ENCODE results near the gene MOCOS. TPM values are rescaled to one million over a fixed set of nuclear protein-coding genes. Genes with fewer than 3 reads are reported as not detected.
A peak's percentile ranks its signal among the peaks of the same experiment; 100 is the strongest.

The MOCOS gene
- total and polyA plus RNA-seq, 2 of the 13 experiments (the other 11 are each of a cell fraction or from before 2014, with no cell fraction given), result 7.7 to 15.4 TPM

- WGBS (ENCODE audit: low lambda C conversion rate), result 6% methylated on average over 3 of the region's 3 CpGs
- CTCF ChIA-PET (ENCODE audit: low intra/inter-chr PET ratio, low total read pairs), result no interaction called here
- H3K4me1 ChIP-seq (ENCODE audit: insufficient read depth, low read length), result peaks cover 81% of the 10 kb centered on the region
- TF ChIP-seq, protein P1, sequence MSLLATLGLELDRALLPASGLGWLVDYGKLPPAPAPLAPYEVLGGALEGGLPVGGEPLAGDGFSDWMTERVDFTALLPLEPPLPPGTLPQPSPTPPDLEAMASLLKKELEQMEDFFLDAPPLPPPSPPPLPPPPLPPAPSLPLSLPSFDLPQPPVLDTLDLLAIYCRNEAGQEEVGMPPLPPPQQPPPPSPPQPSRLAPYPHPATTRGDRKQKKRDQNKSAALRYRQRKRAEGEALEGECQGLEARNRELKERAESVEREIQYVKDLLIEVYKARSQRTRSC (CRISPR knock-in tag; IDR thresholded peaks at IDR 0.05; ENCODE audit: low read depth), result no peak
- no peak for TF ChIP-seq RBM39 (IDR thresholded peaks at IDR 0.05; ENCODE audit: low read depth, low read length, poor library complexity, severe bottlenecking)
- no peak for TF ChIP-seq ZNF180 (CRISPR knock-in tag; IDR thresholded peaks at IDR 0.05; ENCODE audit: borderline replicate concordance, low read depth)
- no peak for TF ChIP-seq ZNF850 (CRISPR knock-in tag; conservative IDR thresholded peaks at IDR 0.05)
- no peak for TF ChIP-seq ZNF703 (CRISPR knock-in tag; IDR thresholded peaks at IDR 0.05; ENCODE audit: borderline replicate concordance)
- peak in 1 of 2 experiments; percentile 6; a peak in 1 of 4 replicates for TF ChIP-seq EP300 (IDR thresholded peaks at IDR 0.05; ENCODE audit: low read depth in 2 of 2, low read length in 2 of 2)
- TF ChIP-seq EP300 (CRISPR knock-in tag; IDR thresholded peaks at IDR 0.05; ENCODE audit: borderline replicate concordance), result no peak
- no peak for TF ChIP-seq XRCC5 (optimal IDR thresholded peaks at IDR 0.05; ENCODE audit: low read length)
- no peak for TF ChIP-seq MAFK (conservative IDR thresholded peaks at IDR 0.05 in 1 of 2, IDR thresholded peaks at IDR 0.05 in 1 of 2; ENCODE audit: low read length in 2 of 2)
- TF ChIP-seq NR2F6 (IDR thresholded peaks at IDR 0.05), result no peak
- TF ChIP-seq NR2F6 (CRISPR knock-in tag; IDR thresholded peaks at IDR 0.05), result no peak
- TF ChIP-seq, protein P2, sequence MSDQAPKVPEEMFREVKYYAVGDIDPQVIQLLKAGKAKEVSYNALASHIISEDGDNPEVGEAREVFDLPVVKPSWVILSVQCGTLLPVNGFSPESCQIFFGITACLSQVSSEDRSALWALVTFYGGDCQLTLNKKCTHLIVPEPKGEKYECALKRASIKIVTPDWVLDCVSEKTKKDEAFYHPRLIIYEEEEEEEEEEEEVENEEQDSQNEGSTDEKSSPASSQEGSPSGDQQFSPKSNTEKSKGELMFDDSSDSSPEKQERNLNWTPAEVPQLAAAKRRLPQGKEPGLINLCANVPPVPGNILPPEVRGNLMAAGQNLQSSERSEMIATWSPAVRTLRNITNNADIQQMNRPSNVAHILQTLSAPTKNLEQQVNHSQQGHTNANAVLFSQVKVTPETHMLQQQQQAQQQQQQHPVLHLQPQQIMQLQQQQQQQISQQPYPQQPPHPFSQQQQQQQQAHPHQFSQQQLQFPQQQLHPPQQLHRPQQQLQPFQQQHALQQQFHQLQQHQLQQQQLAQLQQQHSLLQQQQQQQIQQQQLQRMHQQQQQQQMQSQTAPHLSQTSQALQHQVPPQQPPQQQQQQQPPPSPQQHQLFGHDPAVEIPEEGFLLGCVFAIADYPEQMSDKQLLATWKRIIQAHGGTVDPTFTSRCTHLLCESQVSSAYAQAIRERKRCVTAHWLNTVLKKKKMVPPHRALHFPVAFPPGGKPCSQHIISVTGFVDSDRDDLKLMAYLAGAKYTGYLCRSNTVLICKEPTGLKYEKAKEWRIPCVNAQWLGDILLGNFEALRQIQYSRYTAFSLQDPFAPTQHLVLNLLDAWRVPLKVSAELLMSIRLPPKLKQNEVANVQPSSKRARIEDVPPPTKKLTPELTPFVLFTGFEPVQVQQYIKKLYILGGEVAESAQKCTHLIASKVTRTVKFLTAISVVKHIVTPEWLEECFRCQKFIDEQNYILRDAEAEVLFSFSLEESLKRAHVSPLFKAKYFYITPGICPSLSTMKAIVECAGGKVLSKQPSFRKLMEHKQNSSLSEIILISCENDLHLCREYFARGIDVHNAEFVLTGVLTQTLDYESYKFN (CRISPR knock-in tag; conservative IDR thresholded peaks at IDR 0.05), result 0 out of 2 replicates have a peak, but pooled peaks have one; percentile 15
- POLR2A ChIA-PET, result no interaction called here
- H2AFZ ChIP-seq (ENCODE audit: low read length), result no peak overlapping the region
- no peak for FAIRE-seq
- H3K9me3 ChIP-seq (ENCODE audit: low read length), result no peaks in the 10 kb centered on the region
- BruUV-seq (replicated peaks), result no TSS peak
- H4K20me1 ChIP-seq (ENCODE audit: insufficient read depth, low read length), result no peaks in the 10 kb centered on the region
- in situ Hi-C loops (cut with HindIII; ENCODE audit: extremely low pct_ligation_motif_present, low pct_unique_long_range_greater_than_20kb), result no loop called here
- H3K9ac ChIP-seq (ENCODE audit: insufficient read depth, low read depth, low read length), result no peak overlapping the region
- DNase-seq (ENCODE audit: low spot score), result peak; percentile 42
- no peak overlapping the region for H3K27ac ChIP-seq (ENCODE audit: extremely low read length, insufficient read depth, low read length)
- no peaks in the 10 kb centered on the region for H3K79me2 ChIP-seq (ENCODE audit: insufficient read depth, low read length)
- peak overlapping the region; percentile 48 for H3K4me2 ChIP-seq (ENCODE audit: low read depth, low read length)
- no peaks in the 10 kb centered on the region; a peak in 1 of 5 replicates for H3K27me3 ChIP-seq (ENCODE audit: control insufficient read depth in 1 of 2, insufficient read depth in 2 of 2, low read length in 2 of 2)
- intact Hi-C loops (cut with micrococcal nuclease; ENCODE audit: unreplicated experiment), result loop anchor here (10.0 kb wide), 1 partner anchor 73 kb away; no protein-coding TSS in a partner anchor
- peak overlapping the region in 1 of 3 experiments; percentile 33; a peak in 1 of 6 replicates for H3K4me3 ChIP-seq (replicated peaks in 1 of 3; ENCODE audit: insufficient read depth in 1 of 3, low read depth in 2 of 3, low read length in 3 of 3)
- H3K36me3 ChIP-seq (replicated peaks in 1 of 2; ENCODE audit: control insufficient read depth in 1 of 2, insufficient read depth in 2 of 2, low read length in 2 of 2), result no peaks in the 10 kb centered on the region
- peak; percentile 30 for ATAC-seq
These were observed 5.3 kb upstream of the MOCOS start for GRCh38 chr18:36181898-36182506.
